Epithelial cell of esophagus (primary cell): Measurements from ENCODE around the gene ITSN2.
"Not testable (repeated sequence)": the region's sequence is repeated elsewhere in the genome, so short reads cannot be mapped to it uniquely, and the experiment has no call there.

Experiments
- DNase-seq: peaks from one replicate; pipeline ENCODE4 v3.0.0; 2010; ENCODE audit warnings: low read depth
- H3K4me3 ChIP-seq: 2 replicates; pipeline ENCODE4 v1.5.1; 2011; ENCODE audit warnings: mild to moderate bottlenecking, low read length, control low read depth
- TF ChIP-seq, protein P1 (sequence below): IDR thresholded peaks from 2 replicates; pipeline ENCODE4 v1.5.1; 2011; ENCODE audit warnings: low read depth, mild to moderate bottlenecking, low read length, control low read depth, inconsistent platforms; ENCODE audit not compliant: insufficient read depth; ENCODE audit errors: missing control alignments

The ITSN2 gene

DNA sequence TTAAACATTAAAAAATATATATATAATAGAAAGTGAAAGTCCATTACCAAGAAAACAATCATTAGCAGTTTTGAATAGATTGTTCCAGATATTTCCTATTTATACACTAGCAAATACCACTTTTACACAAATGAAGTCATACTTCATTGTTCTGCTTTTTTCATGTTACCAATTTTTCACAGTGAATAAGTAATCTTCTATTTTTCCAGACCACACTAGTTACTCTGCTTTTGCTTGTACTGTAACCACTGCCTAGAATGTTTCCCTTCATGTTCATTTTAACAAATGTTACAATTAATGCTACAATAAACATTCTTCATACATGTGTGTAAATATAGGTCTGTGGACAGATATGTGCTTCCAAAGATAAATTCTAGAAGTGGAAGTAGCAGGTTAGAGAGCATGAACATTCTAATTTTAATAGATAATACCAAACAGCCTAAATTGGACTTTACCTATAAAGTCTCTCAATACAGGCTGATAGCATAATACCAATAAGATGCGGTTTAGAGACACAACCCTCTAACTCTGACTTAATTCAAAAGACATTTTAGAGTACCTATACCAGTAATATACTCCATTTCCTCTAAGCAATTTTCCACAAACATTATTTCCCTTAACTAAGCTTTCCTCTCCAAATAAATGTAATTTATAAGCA is 17.0 kb downstream of the ITSN2 start:
- H3K4me3 ChIP-seq: no peak overlapping the region
- no peak for DNase-seq
- TF ChIP-seq, protein P1, sequence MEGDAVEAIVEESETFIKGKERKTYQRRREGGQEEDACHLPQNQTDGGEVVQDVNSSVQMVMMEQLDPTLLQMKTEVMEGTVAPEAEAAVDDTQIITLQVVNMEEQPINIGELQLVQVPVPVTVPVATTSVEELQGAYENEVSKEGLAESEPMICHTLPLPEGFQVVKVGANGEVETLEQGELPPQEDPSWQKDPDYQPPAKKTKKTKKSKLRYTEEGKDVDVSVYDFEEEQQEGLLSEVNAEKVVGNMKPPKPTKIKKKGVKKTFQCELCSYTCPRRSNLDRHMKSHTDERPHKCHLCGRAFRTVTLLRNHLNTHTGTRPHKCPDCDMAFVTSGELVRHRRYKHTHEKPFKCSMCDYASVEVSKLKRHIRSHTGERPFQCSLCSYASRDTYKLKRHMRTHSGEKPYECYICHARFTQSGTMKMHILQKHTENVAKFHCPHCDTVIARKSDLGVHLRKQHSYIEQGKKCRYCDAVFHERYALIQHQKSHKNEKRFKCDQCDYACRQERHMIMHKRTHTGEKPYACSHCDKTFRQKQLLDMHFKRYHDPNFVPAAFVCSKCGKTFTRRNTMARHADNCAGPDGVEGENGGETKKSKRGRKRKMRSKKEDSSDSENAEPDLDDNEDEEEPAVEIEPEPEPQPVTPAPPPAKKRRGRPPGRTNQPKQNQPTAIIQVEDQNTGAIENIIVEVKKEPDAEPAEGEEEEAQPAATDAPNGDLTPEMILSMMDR: no peak

DNA sequence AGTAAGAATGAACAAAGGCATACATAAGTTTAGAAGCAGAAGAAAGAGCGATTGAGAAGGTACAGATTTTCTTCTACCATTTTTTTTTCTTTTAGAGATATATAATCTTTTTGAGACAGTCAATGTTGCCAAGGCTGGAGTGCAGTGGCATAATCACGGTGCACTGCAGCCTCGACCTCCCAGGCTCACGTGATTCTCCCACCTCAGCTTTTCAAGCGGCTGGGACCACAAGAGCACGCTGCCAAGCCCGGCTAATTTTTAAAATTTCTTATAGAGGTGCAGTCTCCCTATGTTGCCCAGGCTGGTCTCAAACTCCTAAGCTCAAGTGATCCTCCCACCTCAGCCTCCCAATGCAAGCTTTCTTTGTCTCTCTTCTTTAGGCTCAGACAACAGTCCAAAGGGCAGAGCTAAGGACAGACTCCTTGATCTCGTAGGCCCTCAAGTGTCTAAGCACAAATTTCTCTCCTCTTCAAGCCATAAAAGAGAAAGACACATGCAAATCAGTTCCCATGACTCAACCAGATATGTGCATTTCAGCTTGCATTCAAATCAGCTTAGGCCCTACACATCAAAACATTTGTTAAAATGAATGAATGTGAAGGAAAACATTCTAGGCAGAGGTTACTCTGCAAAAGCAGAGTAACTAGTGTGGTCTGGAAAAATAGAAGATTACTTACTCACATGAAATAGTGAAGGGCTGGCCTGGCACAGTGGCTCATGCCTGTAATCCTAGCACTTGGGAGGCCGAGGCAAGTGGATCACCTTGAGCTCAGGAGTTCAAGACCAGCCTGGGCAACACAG is 18.0 kb downstream of the ITSN2 start:
- TF ChIP-seq, protein P1: no peak

DNA sequence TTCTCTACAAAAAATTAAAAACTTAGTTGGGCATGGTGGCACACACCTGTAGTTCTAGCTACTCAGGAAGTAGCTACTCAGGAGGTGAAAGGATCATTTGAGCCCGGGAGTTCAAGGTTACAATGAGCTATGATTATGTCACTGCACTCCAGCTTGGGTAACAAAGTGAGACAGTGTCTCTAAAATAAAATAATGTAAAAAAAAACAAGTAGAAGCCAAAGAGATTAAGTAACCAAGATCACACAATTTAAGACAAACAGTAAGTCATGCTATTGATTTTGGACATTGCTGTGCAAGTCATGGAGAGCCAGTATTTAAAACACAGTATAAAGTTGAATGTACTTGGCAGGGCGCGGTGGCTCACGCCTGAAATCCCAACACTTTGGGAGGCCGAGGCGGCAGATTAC is 20.5 kb downstream of the ITSN2 start:
- DNase-seq: no peak
- no peak overlapping the region for H3K4me3 ChIP-seq
- TF ChIP-seq, protein P1: no peak

More for the DNA sequence above, 18.0 kb downstream of the ITSN2 start:
- H3K4me3 ChIP-seq: no peak overlapping the region
- DNase-seq: no peak

DNA sequence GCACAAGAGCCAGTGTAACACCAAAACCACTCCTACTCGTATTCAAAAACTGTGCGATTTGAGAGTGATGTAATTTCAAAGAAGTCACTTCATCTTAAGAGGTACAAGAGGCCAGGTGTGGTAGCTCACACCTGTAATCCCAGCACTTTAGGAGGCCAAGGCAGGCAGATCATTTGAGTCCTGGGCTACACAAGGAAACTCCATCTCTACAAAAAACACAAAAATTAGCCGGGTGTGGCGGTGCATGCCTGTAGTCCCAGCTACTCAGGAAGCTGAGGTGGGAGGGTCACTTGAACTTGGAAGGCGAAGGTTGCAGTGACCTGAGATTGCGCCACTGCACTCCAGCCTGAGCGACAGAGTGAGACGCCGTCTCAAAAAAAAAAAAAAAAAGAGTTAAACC is 21.2 kb downstream of the ITSN2 start:
- not testable (repeated sequence) for DNase-seq, H3K4me3 ChIP-seq

DNA sequence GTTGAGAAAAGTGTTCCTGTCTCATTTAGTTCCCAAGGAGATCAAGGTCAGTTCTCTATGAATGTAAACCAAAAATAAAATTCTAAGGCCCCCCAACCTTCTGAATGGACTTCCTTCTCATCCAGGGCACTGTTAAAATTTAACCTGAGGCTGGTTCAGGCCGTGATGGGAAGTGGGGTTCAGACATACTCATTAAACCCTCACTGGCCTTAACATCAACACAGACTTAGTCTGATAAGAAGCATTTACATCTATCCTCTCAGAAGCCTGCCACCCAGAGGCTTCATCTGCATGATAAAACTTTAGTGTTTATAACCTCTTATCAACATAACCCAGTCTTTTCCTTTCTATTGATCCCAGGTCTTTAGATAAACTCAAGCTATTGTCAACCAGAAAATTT is 22.4 kb downstream of the ITSN2 start:
- no peak overlapping the region for H3K4me3 ChIP-seq
- TF ChIP-seq, protein P1: no peak
- no peak for DNase-seq

DNA sequence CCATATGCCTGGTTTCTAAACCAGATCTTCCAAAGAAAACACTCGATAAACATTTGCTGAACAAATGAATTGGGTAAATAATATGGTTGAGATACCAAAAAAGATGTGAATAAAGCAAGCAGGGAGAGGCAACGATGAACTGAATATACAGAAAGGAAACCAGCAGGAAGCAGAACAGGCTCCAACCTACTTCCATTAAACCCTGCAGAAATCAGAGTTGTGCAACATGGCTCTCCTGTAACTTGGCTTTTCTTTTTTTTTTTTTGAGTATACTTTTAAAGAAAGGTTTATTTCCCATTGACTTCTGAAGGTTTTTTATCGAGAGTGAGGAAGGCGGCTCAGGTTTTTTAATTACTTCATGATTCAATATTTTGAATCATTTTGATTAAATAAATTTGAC is 23.5 kb downstream of the ITSN2 start:
- TF ChIP-seq, protein P1: no peak
- no peak overlapping the region for H3K4me3 ChIP-seq
- DNase-seq: no peak

DNA sequence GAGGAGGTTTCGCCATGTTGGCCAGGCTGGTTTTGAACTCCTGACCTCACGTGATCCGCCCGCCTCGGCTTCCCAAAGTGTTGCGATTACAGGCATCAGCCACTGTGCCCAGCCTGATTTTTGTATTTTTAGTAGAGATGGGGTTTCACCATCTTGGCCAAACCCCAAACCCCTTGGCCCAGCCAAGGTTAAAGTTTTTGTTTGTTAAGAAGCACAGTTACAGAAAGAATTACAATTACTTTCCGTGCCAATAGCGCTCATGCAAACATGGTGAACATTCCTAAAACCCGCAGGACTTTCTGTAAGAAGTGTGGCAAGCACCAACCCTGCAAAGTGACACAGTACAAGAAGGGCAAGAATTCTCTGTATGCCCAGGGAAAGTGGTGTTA is 26.1 kb downstream of the ITSN2 start:
- DNase-seq: no peak
- TF ChIP-seq, protein P1: no peak
- no peak overlapping the region for H3K4me3 ChIP-seq
